Stimulated activated CD8-positive, alpha-beta memory T cell treated with anti-CD3 and anti-CD28 coated beads, Interleukin-15, amount 100 ng/mL, for 1 hour (primary cell): ENCODE results near the gene PGPEP1.
"Not testable (repeated sequence)": the region's sequence is repeated elsewhere in the genome, so short reads cannot be mapped to it uniquely, and the experiment has no call there.

Experiments used
- DNase-seq: peaks from one replicate; pipeline ENCODE4 v3.0.0-alpha.2; 2020; ENCODE audit warnings: low read depth

The PGPEP1 gene

DNA sequence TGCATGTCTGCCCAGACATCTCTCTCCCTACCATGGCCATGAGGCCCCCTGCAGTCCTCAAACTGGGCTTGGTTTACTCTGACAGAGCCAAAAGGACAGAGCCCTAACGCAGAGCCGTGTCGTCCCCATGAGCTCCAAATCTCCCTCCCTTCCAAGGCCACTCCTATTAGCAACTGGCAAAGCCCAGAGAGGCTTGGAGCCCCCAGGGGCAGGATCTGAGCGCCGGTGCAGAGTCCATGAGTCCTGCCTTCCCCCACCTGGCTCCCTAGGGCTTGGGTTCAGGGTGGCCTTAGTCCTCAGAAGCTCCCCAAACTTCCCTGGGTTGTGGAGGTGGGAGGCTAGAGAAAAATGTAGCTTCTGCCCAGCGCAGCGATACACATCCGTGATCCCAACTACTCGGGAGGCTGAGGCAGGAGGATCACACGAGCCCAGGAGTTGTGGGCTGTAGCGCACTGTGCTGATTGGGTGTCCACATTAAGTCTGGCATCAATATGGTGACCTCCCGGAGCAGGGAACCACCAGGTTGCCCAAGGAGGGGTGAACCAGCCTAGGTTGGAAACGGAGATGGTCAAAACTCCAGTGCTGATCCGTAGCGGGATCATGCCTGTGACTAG, 7.4 kb upstream of the PGPEP1 start:
- DNase-seq: no peak

GRCh38 chr19:18333680-18334079, 6.7 kb upstream of the PGPEP1 start:
- DNase-seq: no peak

GRCh38 chr19:18336121-18336520, 4.3 kb upstream of the PGPEP1 start:
- DNase-seq: no peak

DNA sequence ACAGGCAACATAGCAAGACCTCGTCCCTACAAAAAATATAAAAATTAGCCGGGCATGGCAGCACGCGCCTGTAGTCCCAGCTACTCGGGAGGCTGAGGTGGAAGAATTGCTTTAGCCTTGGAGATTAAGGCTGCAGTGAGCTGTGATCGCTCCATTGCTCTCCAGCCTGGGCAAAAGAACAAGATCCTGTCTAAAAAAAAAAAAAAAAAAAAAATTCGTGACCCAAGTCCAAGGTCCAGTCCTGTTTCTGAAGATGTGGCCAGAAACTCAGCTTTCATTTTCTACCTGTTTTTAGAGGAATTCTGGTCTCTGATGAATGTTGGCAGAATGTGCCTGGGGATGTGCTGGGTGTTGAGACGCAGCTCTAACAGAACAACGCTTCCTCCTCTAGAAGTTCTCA, 1.9 kb upstream of the PGPEP1 start:
- DNase-seq: no peak

DNA sequence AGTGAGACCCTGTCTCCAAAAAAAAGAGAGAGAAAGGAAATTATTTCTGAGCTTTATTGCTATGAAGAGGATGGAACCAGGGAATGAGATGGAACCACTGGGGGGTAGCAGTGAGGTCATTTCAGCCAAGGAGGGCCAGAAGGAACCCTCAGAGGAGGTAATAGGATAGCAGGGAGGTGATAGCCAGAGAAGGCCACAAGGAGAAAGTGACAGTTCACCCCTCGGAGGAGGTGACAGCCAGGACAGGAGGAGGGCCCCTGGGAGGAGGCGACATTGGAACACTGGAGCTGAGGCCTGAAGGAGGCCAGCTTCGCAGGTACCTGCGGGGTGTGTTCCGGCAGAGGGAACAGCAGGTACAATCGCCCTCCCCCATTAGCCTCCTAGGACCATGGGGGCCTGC, 675 bp upstream of the PGPEP1 start:
- no peak for DNase-seq

DNA sequence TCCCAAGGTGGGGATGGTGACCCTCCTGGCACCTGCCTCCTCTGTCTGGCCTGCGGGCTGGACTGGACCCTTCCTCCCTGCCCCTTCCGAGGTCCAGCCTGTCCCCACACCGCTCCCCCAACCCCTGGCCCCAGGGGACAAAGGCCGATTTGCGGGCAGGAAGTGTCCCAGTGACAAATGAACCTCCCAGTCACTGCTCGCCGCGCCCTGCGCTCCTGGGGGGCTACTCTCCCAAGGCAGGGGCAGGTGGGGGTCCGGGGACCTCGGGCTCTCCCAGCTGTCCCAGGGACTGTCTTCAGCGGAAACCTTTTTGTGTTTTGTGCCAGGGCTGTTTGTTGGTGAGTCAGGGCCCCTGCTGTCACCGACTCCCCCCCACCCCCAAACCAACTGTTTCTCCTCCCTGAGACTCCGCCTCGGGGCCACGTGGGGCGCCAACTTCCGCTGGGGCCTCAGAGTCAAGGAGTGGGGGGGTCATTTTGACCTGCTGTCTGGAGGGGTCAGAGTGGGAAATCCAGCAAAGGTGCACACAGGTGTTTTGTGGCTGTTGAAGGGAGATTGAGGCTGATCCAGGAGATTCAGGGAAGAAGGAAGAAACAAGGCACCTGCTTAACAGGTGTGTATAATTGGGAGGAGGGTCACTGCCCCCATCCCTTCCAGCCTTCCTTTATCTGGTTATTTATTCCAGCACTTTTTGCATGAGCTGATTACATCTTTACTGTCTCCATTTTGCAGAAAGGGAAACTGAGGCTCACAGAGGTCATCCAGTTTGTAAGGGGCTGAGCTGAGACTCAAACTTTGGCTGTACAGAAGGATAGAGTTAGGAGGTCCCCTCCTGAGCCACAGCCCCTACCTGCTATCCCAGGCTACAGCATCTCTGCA, 831 bp downstream of the PGPEP1 start:
- peak; percentile 37 for DNase-seq

DNA sequence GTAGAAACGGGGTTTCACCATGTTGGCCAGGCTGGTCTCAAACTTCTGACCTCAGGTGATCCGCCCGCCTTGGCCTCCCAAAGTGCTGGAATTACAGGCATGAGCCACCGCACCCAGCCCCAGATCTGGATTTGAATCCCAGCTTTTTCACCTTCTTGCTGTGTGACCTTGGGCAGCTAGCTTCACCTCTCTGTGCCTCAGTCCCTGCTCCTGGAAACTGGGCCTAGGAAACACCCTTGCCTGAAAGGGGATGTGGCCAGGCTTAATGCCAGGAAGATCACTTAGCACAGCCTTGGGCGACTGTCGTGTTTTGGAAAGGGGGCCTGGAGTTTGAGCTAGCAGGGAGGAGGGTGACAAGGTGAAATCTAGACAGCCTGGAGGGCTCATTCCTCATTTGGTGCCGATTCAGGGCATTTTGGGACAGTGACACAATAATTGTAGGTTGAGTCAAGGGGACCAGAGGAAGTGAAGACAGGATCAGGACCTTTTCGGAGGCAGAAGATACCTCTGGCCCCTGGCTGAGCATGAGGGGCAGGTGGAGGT, 1.8 kb downstream of the PGPEP1 start:
- no peak for DNase-seq

- no peak for DNase-seq
These were observed 4.2 kb downstream of the PGPEP1 start for GRCh38 chr19:18344582-18344950.

DNA sequence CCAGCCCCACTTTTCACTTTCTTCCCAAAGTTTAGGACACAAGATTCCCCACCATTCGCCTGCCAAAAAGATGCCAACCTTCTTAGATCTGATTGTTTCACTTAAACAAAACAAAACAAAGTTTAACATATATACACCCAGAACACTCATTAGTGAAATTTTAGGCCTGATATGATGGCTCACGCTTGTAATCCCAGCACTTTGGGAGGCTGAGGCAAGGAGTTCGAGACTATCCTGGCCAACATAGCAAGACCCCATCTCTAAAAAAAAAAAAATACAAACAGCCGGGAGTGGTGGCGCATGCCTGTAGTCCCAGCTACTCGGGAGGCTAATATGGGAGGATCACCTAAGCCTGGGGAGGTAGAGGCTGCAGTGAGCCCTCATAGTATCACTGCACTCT, 4.9 kb downstream of the PGPEP1 start:
- no peak for DNase-seq

- no peak for DNase-seq
These were observed 5.7 kb downstream of the PGPEP1 start for GRCh38 chr19:18346091-18346490.

GRCh38 chr19:18348171-18348570, 7.8 kb downstream of the PGPEP1 start:
- no peak for DNase-seq

DNA sequence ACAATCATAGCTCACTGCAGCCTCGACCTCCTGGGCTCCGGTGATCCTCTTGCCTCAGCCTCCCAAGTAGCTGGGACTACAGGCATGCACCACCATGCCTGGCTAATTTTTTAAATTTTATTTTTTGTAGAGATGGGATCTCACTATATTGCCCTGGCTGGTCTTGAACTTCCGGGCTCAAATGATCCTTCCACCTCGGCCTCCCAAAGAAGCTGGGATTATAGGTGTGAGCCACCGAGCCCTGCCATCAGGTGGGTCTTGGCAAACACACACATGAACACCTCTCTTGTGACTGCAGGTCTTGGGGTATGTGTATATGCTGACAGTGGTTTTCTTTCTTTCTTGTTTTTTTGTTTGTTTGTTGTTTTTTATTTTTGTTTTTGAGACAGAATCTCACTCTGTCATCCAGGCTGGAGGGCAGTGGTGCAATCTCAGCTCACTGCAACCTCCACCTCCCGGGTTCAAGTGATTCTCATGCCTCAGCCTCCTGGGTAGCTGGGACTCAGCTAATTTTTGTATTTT, 8.5 kb downstream of the PGPEP1 start:
- not testable (repeated sequence) for DNase-seq

DNA sequence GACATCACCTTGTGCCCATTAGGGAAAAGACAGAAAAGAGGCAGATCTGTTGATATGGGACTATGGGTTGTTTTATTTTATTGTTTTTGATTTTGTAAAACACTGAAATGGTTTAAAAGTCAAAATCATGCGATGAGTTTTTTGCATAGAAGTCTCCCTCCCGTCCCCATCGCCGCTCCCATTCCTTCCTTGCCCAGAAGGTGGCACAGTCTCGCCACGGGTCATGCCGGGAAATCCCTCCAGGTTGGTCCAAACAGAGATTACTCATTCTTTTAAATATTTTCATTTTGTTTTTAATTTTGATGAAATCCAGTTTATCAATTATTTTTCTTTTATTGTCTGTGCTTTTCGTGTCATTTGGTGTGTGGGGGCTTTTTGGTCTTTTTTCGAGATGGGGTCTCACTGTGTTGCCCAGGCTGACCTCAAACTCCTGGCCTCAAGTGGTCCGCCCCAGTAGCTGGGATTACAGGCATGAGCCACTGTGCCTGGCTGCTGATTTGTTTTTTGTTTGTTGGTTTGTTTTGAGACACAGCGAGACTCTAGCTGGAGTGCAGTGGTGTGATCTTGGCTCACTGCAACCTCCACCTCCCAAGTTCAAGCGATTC, 9.2 kb downstream of the PGPEP1 start:
- no peak for DNase-seq

GRCh38 chr19:18350490-18350889, 10.1 kb downstream of the PGPEP1 start:
- DNase-seq: no peak

DNA sequence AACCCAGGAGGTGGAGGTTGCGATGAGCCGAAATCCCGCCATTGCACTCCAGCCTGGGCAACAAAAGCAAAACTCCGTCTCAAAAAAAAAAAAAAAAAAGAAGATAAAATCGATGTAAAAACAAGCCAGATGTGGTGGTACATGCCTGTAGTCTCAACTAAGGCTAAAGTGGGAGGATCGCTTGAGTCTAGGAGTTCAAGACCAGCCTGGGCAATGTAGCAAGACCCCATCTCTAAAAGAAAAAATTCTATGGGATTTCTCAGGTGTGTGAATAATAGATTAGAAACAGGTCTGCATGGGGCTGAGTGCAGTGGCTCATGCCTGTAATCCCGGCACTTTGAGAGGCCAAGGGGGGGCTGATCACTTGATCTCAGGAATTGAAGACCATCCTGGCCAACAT, 11.1 kb downstream of the PGPEP1 start:
- no peak for DNase-seq

- no peak for DNase-seq
These were observed 13.1 kb downstream of the PGPEP1 start for GRCh38 chr19:18353378-18354005.

- not testable (repeated sequence) for DNase-seq
These were observed 14.3 kb downstream of the PGPEP1 start for GRCh38 chr19:18354743-18355142.

DNA sequence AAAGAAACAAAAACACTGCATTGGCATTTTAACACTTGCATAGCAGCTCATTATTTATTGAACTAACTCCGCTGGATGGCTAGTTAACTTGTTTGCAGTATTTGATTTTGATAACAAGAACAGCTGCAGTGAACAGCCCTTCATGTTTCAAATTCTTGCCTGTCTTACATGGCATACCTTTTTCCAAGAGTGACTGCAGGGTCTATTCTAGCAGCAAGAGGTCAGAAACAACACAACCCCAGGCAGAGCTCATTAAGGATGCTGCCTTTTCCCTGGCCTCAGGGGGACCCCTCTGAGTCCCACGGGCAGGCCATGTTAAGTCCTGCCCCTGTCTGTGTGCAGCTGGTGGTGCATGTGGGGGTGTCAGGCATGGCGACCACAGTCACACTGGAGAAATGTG, 16.6 kb downstream of the PGPEP1 start:
- DNase-seq: no peak

DNA sequence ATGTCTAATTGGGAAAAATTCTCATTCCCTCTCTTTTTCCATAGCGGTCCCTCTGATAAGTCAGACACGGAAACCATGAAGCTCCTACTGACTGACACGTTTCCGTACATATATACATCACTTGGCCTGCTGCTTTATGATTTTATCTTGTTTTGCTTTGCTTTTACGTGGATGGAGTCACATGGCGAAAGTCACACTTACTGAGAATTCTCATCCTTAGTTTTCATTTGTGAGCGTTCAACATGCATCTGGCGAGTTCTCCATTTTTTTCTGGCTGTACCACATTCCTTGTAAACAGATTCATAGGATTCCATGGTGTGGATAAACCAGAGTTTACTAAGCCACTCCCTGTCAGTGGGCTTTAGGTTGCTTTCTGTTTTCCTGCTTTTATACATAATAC, 21.2 kb downstream of the PGPEP1 start:
- DNase-seq: no peak

- DNase-seq: no peak
These were observed 22.6 kb downstream of the PGPEP1 start for GRCh38 chr19:18362934-18363542.

DNA sequence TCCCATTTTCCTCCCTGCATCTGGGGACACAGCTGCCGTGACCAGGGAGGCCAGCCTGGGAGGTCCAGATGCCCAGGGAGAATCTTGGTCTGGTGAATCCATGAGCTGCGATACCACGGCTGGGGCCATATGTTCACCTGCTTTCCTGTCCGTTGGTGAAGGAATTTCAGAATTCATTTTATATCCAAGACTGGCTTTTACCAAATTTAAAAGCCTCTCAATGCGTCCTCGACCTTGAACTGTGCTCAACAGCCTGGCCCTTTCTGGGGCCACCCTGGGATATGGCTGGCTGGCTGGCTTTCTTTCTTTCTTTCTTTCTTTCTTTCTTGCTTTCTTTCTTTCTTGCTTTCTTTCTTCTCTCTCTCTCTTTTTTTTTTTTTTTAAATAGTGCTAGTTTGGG, 23.4 kb downstream of the PGPEP1 start:
- DNase-seq: no peak

- not testable (repeated sequence) for DNase-seq
These were observed 24.0 kb downstream of the PGPEP1 start for GRCh38 chr19:18364277-18364825.
